Heart left ventricle (tissue), 13 donors: Measurements from ENCODE around the gene ENO1.
A peak's percentile ranks its signal among the peaks of the same experiment; 100 is the strongest.

ENCODE experiments used
- CTCF ChIP-seq, 12 donors: fragments of 200-600 bp; sonication (generic) in 4 of 12; IDR thresholded peaks; one replicate each; pipeline versions ENCODE4 v1.5.0 to v1.8.0; 2018 to 2022; ENCODE audit warnings: antibody characterized with exemption in 12 of 12, mild to moderate bottlenecking in 5 of 12
- POLR2A ChIP-seq, 2 donors: fragments of 450-650 bp; IDR thresholded peaks; one replicate each; pipeline ENCODE4 v1.6.1; 2017; ENCODE audit warnings: antibody characterized with exemption in 2 of 2, mild to moderate bottlenecking in 2 of 2, moderate library complexity in 2 of 2
- donor health status: ischemic (EF 13 %, LVEDD 7.1; RV severe dilation, severe dysfunction).
- donor health status: DM: no; HTN: yes; CAD: no.
- donor health status: DM: no; HTN: no; CAD: no.
- donor health status: ischemic (EF 25% LVEDD 6.9; RV normal size, moderate dysfunction).
- donor health status: ischemic (EF 25% LVEDD 5.7; RV mildly dilated, moderate dysfunction).
- donor health status: ischemic (EF 35%, LVEDD 5.7; RV mildly dilated, moderate dysfunction).
- donor health status: nonischemic (EF 11% LVEDD 7.7; RV severe dilation, severe dysfunction).
- donor health status: DM: yes; HTN: yes; CAD: no.
- donor health status: PGD.
- donor health status: ischemic (EF 29% LVEDD 5.4; RV normal size, mild dysfunction).
- donor health status: nonischemic (EF 23%, LVEDD 6.1; RV moderate dilation, normal function).

- TF ChIP-seq POLR2A (IDR thresholded peaks at IDR 0.05) (no peak), CTCF (IDR thresholded peaks at IDR 0.05) (peak in 6 of 12 donors; percentile 19 to 45 (median 30))
Observed at GRCh38 chr1:8814865-8815264, 63.6 kb downstream of the ENO1 start.
